DMS153 (cell line): ENCODE data around the gene CBR3.
"Not testable (repeated sequence)": the region's sequence is repeated elsewhere in the genome, so short reads cannot be mapped to it uniquely, and the experiment has no call there.

Experiments used
- DNase-seq: peaks from one replicate; lab custom pipeline; 2025; lab: John Stamatoyannopoulos, UW

Gene CBR3

GRCh38 chr21:36134803-36135390 is at the start of gene CBR3:
TSS of gene CBR3 (plus strand) at chr21:36135079. CDS start at chr21:36135193, 114 bp downstream.
- no peak for DNase-seq

GRCh38 chr21:36087362-36088138 is 47.3 kb upstream of the CBR3 start:
- no peak for DNase-seq

DNA sequence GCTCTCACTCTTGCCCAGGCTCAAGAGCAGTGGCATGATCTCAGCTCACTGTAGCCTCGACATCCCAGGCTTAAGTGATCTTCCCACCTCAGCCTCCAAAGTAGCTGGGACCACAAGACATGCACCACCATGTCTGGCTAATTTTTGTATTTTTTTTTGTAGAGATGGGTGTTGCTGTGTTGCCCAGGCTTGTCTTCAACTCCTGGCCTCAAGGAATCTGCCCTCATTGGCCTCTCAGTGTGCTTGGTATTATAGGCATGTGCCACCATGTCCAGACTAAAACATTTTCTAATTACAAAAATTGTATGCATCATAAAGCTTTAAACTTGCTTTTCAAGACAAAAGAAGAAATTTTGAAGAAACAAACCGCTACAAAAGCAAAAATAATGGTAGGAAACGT is 44.9 kb upstream of the CBR3 start:
- no peak for DNase-seq

GRCh38 chr21:36092681-36093080 is 42.2 kb upstream of the CBR3 start:
- DNase-seq = no peak

- DNase-seq = no peak
Measured at GRCh38 chr21:36093512-36093911, 41.4 kb upstream of the CBR3 start.

DNA sequence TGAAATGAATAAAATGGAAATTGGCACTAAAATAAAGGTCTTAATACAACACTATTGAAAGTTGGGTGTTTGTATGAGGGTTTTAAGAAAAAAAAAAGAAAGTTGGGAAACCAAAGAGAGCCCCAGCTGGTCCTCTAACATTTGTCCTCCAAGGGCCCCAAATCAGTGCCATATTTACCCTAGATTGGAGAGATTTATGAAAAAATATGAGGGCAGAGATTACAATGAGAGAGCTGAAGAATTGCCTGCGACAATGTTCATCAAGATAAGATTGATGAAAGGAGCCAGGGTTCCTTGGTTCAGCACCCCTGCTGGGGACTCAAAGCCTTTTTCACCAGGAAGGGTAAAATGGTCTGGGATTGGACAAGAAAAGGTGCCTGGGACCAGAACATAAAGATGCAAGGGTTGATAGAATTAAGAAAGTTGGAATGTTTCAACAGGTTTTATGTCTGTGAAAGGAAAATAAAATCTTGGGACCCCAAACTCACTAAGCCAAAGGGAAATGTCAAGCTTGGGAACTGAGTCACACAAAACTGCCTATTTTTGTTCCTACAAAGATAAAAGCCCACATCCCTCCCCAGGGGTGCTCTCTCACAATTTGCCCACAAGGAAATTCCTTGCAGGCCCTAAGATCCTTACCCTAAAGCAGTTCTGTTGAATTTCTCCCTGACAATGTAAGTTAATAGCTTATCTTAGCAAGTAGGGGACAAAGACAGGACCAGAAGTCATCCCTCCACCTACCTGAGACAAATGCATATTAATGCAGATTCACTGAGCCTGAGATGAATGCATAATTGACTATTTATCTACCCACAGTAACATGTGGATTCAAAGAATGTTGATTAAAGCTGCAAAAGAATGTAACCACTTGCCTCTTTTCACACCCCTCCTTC is 38.2 kb upstream of the CBR3 start:
- no peak for DNase-seq

DNA sequence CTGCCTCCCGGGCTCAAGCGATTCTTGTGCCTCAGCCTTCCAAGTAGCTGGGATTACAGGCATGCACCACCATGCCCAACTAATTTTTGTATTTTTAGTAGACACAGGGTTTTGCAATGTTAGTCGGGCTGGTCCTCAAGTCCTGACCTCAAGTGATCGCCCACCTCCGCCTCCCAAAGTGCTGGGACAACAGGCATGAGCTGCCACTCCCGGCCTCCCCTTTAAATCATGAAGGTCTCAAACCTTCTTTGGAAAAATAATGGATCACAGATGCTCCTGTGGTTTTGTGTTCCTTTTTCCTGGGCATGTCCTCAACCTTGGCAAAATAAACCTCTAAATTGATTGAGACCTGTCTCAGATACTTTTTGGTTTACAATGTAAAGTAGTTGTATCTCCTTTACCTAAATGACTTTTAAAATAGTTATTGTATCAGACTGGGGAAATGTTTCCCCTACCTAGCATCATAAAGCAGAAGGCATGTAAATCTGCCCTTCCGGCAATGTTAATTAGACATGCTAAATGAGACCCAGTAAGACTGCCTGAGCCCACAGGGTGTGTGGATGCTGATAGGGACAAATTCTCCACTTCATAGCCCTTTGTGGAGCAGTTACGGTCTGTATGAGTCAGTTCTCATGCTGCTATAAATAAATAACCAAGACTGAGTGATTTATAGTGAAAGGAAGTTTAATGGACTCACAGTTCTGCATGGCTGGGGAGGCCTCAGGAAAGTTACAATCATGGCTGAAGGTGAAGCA is 37.3 kb upstream of the CBR3 start:
- no peak for DNase-seq

- DNase-seq = no peak
Measured at GRCh38 chr21:36098182-36098532, 36.7 kb upstream of the CBR3 start.

GRCh38 chr21:36099000-36099399 is 35.9 kb upstream of the CBR3 start:
- no peak for DNase-seq

DNA sequence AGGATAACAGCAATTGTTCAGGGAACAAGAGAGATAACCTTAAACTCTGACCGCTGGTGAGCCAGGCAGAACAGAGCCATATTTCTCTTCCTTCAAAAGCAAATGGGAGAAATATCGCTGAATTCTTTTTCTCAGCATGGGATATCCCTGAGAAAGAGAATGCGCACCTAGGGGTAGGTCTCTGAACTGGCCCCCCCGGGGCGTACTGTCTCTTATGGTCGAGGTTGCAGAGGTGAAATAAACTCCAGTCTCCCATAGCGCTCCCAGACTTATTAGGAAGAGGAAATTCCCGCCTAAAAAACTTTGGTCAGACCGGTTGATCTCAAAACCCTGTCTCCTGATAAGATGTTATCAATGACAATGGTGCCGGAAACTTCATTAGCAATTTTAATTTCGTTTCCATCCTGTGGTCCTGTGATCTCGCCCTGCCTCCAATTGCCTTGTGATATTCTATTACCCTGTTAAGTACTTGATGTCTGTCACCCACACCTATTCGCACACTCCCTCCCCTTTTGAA is 35.1 kb upstream of the CBR3 start:
- not testable (repeated sequence) for DNase-seq

GRCh38 chr21:36100971-36101641 is 33.8 kb upstream of the CBR3 start:
- no peak for DNase-seq

- no peak for DNase-seq
Measured at GRCh38 chr21:36103434-36103833, 31.4 kb upstream of the CBR3 start.

GRCh38 chr21:36104317-36105300 is 30.3 kb upstream of the CBR3 start:
- DNase-seq = no peak

GRCh38 chr21:36105327-36105842 is 29.5 kb upstream of the CBR3 start:
- DNase-seq = no peak

DNA sequence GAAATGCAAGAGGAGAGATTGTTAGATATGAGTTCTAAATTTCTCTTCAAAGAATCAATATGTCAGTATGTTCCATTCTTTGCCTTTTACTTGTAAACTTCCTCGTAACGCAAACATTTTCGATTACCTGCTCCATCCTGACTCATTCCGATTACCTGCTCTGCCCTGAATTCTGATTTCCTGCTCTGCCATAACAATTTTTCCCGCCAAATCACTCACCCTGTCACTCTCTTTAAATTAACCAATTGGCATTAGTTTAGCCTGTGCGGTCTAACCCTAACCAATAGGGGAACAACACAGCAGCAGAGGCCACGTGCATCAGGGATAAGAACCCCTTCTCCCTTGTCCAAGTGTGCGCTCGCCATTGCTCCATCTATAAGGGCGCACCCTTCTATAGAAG is 25.0 kb upstream of the CBR3 start:
- DNase-seq = no peak

DNA sequence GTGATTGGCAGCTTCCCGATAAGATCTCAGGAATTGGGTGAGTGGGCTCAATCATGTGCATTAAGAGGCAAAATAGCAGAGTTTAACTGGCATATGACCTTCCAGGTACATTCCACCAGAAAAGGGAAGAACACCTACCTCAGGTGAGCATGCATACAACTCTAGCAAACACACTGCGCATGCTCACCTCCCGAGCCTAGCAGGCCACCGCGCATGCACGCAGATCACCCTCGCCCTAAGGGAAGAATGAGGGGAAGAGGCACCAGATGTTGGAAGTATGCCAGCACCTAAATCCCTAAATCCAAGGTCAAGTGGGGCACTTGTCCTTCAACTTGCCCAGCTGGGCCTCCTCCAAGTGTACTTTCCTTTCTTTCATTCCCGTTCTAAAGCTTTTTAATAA is 23.6 kb upstream of the CBR3 start:
- no peak for DNase-seq

DNA sequence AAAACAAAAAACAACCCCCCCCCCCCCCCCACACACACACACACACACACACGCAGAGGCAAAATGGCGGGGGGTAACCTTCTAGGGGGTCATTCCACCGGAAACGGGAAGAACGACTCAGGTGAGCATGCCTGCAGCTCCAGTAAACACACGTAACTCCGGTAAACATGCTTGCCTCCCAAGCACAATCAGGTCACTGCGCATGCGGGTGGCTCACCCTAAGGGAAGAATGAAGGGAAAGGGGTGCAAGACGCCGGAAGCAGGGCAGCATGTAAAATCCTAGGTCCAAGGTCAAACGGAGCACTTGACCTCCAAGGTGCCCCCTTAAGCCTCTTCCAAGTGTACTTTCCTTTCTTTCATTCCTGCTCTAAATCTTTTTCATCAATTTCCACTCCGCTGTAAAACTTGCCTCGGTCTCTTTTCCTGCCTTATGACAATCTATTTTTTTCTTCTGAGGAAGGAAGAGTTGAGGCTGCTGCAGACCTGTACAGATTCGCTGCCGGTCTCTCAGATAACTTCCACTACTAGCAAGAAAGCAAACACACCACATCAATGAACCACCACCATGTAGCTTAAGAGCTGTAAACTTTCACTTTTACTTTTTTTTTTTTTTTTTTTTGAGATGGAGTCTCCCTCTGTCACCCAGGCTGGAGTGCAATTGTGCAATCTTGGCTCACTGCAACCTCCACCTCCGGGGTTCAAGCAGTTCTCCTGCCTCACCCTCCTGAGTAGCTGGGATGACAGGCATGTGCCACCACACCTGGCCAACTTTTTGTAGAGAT is 21.0 kb upstream of the CBR3 start:
- DNase-seq = peak; percentile 75

DNA sequence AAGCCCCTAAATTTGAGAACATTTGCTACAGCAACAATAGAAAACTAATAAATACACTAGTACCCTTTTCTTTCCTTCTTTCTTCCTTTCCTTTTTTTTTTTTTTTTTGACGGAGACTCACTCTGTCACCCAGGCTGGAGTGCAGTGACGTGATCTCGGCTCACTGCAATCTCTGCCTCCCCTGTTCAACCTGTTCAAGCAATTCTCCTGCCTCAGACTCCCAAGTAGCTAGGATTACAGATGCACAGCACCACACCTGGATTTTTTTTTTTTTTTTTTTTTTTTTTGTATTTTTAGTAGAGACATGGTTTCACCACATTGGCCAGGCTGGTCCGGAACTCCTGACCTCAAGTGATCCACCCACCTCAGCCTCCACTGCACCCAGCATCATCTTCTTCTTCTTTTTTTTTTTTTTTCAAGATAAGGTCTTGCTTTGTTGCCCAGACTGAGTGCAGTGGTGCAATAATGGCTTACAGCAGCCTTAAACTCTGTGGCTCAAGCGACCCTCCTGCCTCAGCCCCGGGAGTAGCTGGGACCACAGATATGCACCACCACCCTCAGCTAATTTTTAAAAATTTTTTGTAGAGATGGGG is 19.6 kb upstream of the CBR3 start:
- no peak for DNase-seq

DNA sequence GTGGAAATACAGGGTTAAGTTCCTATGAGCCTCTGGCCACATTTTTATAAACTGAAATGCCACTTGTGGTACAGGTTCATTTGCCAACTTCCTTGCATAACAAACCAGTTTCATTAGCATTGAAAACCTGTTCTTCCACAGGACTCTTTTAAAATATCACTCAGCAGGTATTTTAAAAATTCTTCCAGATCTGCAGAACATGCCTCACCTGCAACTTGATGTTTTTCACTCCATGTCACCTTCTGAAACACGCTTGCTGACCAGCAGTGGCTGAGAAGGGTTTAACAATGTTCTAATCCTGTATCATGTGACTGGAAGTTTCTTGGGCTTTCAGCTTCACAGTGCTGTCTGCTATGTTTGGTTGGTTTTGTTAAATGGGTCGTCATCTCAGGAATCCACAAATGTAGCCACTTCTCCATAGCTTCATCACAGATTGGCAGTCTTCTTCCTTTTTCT is 17.6 kb upstream of the CBR3 start:
- no peak for DNase-seq
